Chondrocyte (in vitro differentiated cells): Measurements from ENCODE around the gene RBM33. TPM values are rescaled to one million over a fixed set of nuclear protein-coding genes. Genes with fewer than 3 reads are reported as not detected.

Experiments
- DNase-seq: peaks from one replicate; pipeline ENCODE4 v3.0.0; 2021; ENCODE audit warnings: mixed read lengths, low spot score
- H3K27ac Mint-ChIP-seq: one replicate; pipeline ENCODE4 v1.8.0; 2021; ENCODE audit warnings: mild to moderate bottlenecking, moderate library complexity, mixed read lengths; ENCODE audit not compliant: unreplicated experiment
- H3K27me3 Mint-ChIP-seq: 2 replicates; pipeline ENCODE4 v1.8.0; 2021; ENCODE audit warnings: low read depth, mixed read lengths
- H3K36me3 Mint-ChIP-seq: 2 replicates; pipeline ENCODE4 v1.8.0; 2021; ENCODE audit warnings: low read depth, mixed read lengths
- H3K4me1 Mint-ChIP-seq: 2 replicates; pipeline ENCODE4 v1.8.0; 2021; ENCODE audit warnings: low read depth, mild to moderate bottlenecking, mixed read lengths
- H3K4me3 Mint-ChIP-seq: one replicate; pipeline ENCODE4 v1.8.0; 2021; ENCODE audit warnings: mild to moderate bottlenecking, moderate library complexity, mixed read lengths; ENCODE audit not compliant: unreplicated experiment
- H3K9me3 Mint-ChIP-seq: 2 replicates; pipeline ENCODE4 v1.8.0; 2021; ENCODE audit warnings: low read depth, mixed read lengths
- CTCF ChIP-seq: fragments of 200-600 bp; sonication (generic); IDR thresholded peaks from 2 replicates; pipeline ENCODE4 v1.5.0; 2021; ENCODE audit warnings: antibody characterized with exemption, mild to moderate bottlenecking, moderate library complexity
- total RNA-seq: library from RNA; stranded (reverse); gene quantifications from 3 replicates; pipeline ENCODE4 v1.2.1, GENCODE V29; 2021

RBM33 gene
- total RNA-seq, 1 donor from 2014 or later, result 43.8 TPM

GRCh38 chr7:155809332-155809946 lies 165.0 kb downstream of the RBM33 start:
- Mint-ChIP-seq H3K36me3 (no peaks in the 10 kb centered on the region), H3K4me1 (peaks cover 39% of the 10 kb centered on the region), H3K27me3 (peaks cover 55% of the 10 kb centered on the region), H3K9me3 (no peaks in the 10 kb centered on the region), H3K27ac (no peak overlapping the region), H3K4me3 (peak overlapping the region; percentile 69)
- DNase-seq, result no peak
- TF ChIP-seq CTCF, result no peak

- no peak for TF ChIP-seq CTCF
- Mint-ChIP-seq H3K36me3 (no peaks in the 10 kb centered on the region), H3K9me3 (no peaks in the 10 kb centered on the region), H3K27me3 (peaks cover 55% of the 10 kb centered on the region), H3K4me3 (no peak overlapping the region), H3K4me1 (peaks cover 38% of the 10 kb centered on the region), H3K27ac (no peak overlapping the region)
- peak; percentile 85 for DNase-seq
Observed at GRCh38 chr7:155809947-155810769, 165.7 kb downstream of the RBM33 start.

DNA sequence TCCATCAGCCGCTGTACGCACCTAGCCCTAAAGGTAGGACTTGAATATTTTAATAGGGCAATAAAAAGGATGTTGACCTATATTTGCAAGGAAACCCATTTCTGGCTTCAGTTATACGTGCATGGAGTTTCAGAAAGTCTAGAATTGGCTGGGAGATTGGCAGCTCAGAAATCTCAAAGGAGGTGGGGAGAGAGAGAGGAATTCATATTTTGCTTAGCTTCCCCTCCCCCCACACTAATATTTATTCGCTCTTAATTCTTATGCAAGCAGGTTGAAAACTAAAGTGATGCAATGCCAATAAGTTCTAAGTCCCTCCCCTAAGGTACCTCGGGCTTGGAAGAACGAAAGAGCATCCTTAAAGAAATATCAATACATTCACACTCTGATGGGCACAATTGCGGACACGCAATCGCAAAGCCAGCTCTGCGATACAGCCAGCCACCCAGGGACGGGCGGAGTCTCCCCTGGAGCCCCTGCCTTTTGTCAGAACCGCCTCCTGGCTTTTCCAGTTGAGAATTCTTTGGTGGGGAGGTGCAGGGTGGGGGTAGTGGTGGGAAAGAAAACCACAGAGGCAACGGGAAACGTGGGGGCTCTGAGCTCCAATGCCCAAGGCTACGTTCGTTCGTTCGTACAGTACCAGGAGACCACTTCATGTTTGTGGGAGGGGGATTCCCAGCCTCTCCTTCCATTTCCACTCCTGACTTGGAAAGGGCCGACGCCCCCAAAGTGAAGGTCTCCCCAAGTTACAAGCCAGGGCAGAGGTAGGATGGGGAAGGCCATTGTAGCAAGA lies 166.5 kb downstream of the RBM33 start:
- Mint-ChIP-seq H3K4me3 (no peak overlapping the region), H3K27me3 (peaks cover 60% of the 10 kb centered on the region), H3K27ac (no peak overlapping the region), H3K36me3 (no peaks in the 10 kb centered on the region), H3K9me3 (no peaks in the 10 kb centered on the region), H3K4me1 (peaks cover 42% of the 10 kb centered on the region)
- no peak for TF ChIP-seq CTCF
- peak; percentile 54 for DNase-seq

GRCh38 chr7:155811560-155811894 lies 167.1 kb downstream of the RBM33 start:
- Mint-ChIP-seq H3K27ac (no peak overlapping the region), H3K4me3 (peak overlapping the region; percentile 82)

More at GRCh38 chr7:155811560-155811894, 167.1 kb downstream of the RBM33 start:
- no peak for DNase-seq
- no peak for TF ChIP-seq CTCF
- H3K4me1 Mint-ChIP-seq, result peaks cover 42% of the 10 kb centered on the region
- peaks cover 60% of the 10 kb centered on the region for H3K27me3 Mint-ChIP-seq
- no peaks in the 10 kb centered on the region for H3K9me3 Mint-ChIP-seq
- H3K36me3 Mint-ChIP-seq, result no peaks in the 10 kb centered on the region
